Keratinocyte (primary cell): Measurements from ENCODE around the gene EBF3. TPM values are rescaled to one million over a fixed set of nuclear protein-coding genes. Genes with fewer than 3 reads are reported as not detected.

Experiments
- DNase-seq: peaks from one replicate; pipeline ENCODE4 v3.0.0-alpha.2; 2011; ENCODE audit warnings: low read depth, missing footprints, low spot score
- FAIRE-seq: peaks from 2 replicates; lab custom pipeline; 2011; peaks lifted over from hg19 to GRCh38; lab: Jason Lieb, UNC
- H2AFZ ChIP-seq: 2 replicates; pipeline ENCODE4 v1.6.0; 2012; ENCODE audit warnings: low read length, control low read depth, inconsistent platforms; ENCODE audit not compliant: control insufficient read depth
- H3K27ac ChIP-seq: 2 replicates; pipeline ENCODE4 v1.5.1; 2011; ENCODE audit warnings: low read length; ENCODE audit not compliant: control insufficient read depth, insufficient read depth
- H3K27me3 ChIP-seq: 3 replicates; pipeline ENCODE4 v1.6.0; 2011; ENCODE audit warnings: low read length; ENCODE audit not compliant: control insufficient read depth, insufficient read depth; ENCODE audit errors: extremely low read depth
- H3K36me3 ChIP-seq, 2 experiments: 2 replicates in 1 of 2; 3 replicates in 1 of 2; pipeline ENCODE4 v1.5.1; 2011; ENCODE audit warnings: low read length in 2 of 2, mild to moderate bottlenecking in 1 of 2; ENCODE audit not compliant: control insufficient read depth in 2 of 2, insufficient read depth in 2 of 2; ENCODE audit errors: extremely low read depth in 1 of 2
- H3K4me1 ChIP-seq: 3 replicates; pipeline ENCODE4 v1.5.1; 2011; ENCODE audit warnings: low read length; ENCODE audit not compliant: control insufficient read depth, insufficient read depth; ENCODE audit errors: extremely low read depth
- H3K4me2 ChIP-seq: 3 replicates; pipeline ENCODE4 v1.6.0; 2011; ENCODE audit warnings: low read depth, low read length; ENCODE audit not compliant: control insufficient read depth, insufficient read depth; ENCODE audit errors: extremely low read depth
- H3K4me3 ChIP-seq, 3 experiments: fragments of 200-600 bp in 1 of 3; sonication (generic) in 1 of 3; 2 replicates in 2 of 3; 3 replicates in 1 of 3; pipeline ENCODE4 v1.5.1; 2011 to 2016; ENCODE audit warnings: low read length in 3 of 3, mild to moderate bottlenecking in 3 of 3, control low read depth in 2 of 3, inconsistent platforms in 1 of 3, low read depth in 1 of 3, mixed read lengths in 1 of 3, mixed run types in 1 of 3, moderate library complexity in 1 of 3; ENCODE audit not compliant: control insufficient read depth in 2 of 3, insufficient read depth in 2 of 3; ENCODE audit errors: extremely low read depth in 1 of 3
- H3K79me2 ChIP-seq: 2 replicates; pipeline ENCODE4 v1.6.0; 2012; ENCODE audit warnings: low read length; ENCODE audit not compliant: control insufficient read depth, insufficient read depth
- H3K9ac ChIP-seq: 3 replicates; pipeline ENCODE4 v1.6.0; 2011; ENCODE audit warnings: low read length; ENCODE audit not compliant: control insufficient read depth, insufficient read depth; ENCODE audit errors: extremely low read depth
- H3K9me1 ChIP-seq: 3 replicates; pipeline ENCODE4 v1.6.0; 2011; ENCODE audit warnings: low read length; ENCODE audit not compliant: control insufficient read depth, insufficient read depth; ENCODE audit errors: extremely low read depth
- H3K9me3 ChIP-seq: 2 replicates; pipeline ENCODE4 v1.5.1; 2012; ENCODE audit warnings: low read depth, low read length; ENCODE audit not compliant: control insufficient read depth
- H4K20me1 ChIP-seq: 3 replicates; pipeline ENCODE4 v1.6.0; 2011; ENCODE audit warnings: low read length; ENCODE audit not compliant: control insufficient read depth, insufficient read depth; ENCODE audit errors: extremely low read depth
- EZH2 ChIP-seq: IDR thresholded peaks from one replicate; pipeline ENCODE4 v1.6.1; 2012; ENCODE audit warnings: inconsistent platforms, mild to moderate bottlenecking, low read length, moderate library complexity
- dilution Hi-C: fragments of 300-500 bp; cut with MboI; formaldehyde crosslinking; loops from one replicate; pipeline ENCODE4 v1.7.0; 2020; ENCODE audit warnings: low sequenced_read_pairs; ENCODE audit not compliant: extremely low pct_ligation_motif_present
- polyA plus RNA-seq, 5 experiments: library from polyadenylated mRNA; depleted of rRNA in 3 of 5; stranded (reverse) in 3 of 5; stranded (forward) in 1 of 5; unstranded in 1 of 5; fragments of >200 nt; gene quantifications; 1 replicate in 1 of 5; 2 replicates in 3 of 5; 3 replicates in 1 of 5; pipeline versions ENCODE4 v1.2.1 to v1.2.3, GENCODE V29; 2011 to 2012; ENCODE audit warnings: missing spikeins in 2 of 5, low read depth in 1 of 5, low replicate concordance in 1 of 5
- TF ChIP-seq, protein P1 (sequence below), 3 experiments: IDR thresholded peaks in 1 of 3; conservative IDR thresholded peaks in 1 of 3; optimal IDR thresholded peaks in 1 of 3; 2 replicates in 2 of 3; 3 replicates in 1 of 3; pipeline versions ENCODE3 to v1.5.1; 2011; ENCODE audit warnings: low read length in 3 of 3, mild to moderate bottlenecking in 3 of 3, moderate library complexity in 2 of 3, control low read depth in 1 of 3, inconsistent platforms in 1 of 3; ENCODE audit not compliant: insufficient read depth in 2 of 3; ENCODE audit errors: extremely low read depth in 1 of 3

Gene EBF3
- polyA plus RNA-seq, 1 donor (not counting 4 experiments of a cell fraction or from before 2014, with no cell fraction given) = not detected

- H4K20me1 ChIP-seq = no peaks in the 10 kb centered on the region
- H3K79me2 ChIP-seq = no peaks in the 10 kb centered on the region
- peaks cover 4% of the 10 kb centered on the region for H3K4me1 ChIP-seq
- H3K36me3 ChIP-seq = no peaks in the 10 kb centered on the region
- H2AFZ ChIP-seq = no peak overlapping the region
- DNase-seq = no peak
- H3K4me3 ChIP-seq = no peak overlapping the region
- no peak overlapping the region for H3K9ac ChIP-seq
- no peak overlapping the region for H3K27ac ChIP-seq
- dilution Hi-C loops = no loop called here
- FAIRE-seq = no peak
- H3K9me3 ChIP-seq = no peaks in the 10 kb centered on the region
- no peak overlapping the region for H3K4me2 ChIP-seq
- no peak for TF ChIP-seq EZH2
- TF ChIP-seq, protein P1, sequence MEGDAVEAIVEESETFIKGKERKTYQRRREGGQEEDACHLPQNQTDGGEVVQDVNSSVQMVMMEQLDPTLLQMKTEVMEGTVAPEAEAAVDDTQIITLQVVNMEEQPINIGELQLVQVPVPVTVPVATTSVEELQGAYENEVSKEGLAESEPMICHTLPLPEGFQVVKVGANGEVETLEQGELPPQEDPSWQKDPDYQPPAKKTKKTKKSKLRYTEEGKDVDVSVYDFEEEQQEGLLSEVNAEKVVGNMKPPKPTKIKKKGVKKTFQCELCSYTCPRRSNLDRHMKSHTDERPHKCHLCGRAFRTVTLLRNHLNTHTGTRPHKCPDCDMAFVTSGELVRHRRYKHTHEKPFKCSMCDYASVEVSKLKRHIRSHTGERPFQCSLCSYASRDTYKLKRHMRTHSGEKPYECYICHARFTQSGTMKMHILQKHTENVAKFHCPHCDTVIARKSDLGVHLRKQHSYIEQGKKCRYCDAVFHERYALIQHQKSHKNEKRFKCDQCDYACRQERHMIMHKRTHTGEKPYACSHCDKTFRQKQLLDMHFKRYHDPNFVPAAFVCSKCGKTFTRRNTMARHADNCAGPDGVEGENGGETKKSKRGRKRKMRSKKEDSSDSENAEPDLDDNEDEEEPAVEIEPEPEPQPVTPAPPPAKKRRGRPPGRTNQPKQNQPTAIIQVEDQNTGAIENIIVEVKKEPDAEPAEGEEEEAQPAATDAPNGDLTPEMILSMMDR (optimal IDR thresholded peaks at IDR 0.05 in 1 of 3, IDR thresholded peaks at IDR 0.05 in 1 of 3, conservative IDR thresholded peaks at IDR 0.05 in 1 of 3; ENCODE audit: extremely low read depth in 1 of 3, insufficient read depth in 2 of 3, low read length in 3 of 3) = no peak
- peaks cover 97% of the 10 kb centered on the region for H3K27me3 ChIP-seq
- H3K9me1 ChIP-seq = no peaks in the 10 kb centered on the region
These were observed 1.9 kb upstream of the EBF3 start for GRCh38 chr10:129965959-129966358.

- Histone ChIP-seq H3K4me2 (no peak overlapping the region), H3K79me2 (no peaks in the 10 kb centered on the region), H3K9me1 (no peaks in the 10 kb centered on the region), H3K4me1 (peaks cover 4% of the 10 kb centered on the region), H3K27ac (no peak overlapping the region), H3K4me3 (no peak overlapping the region), H3K36me3 (no peaks in the 10 kb centered on the region), H3K9ac (no peak overlapping the region), H3K27me3 (peaks cover 97% of the 10 kb centered on the region), H4K20me1 (no peaks in the 10 kb centered on the region), H3K9me3 (no peaks in the 10 kb centered on the region), H2AFZ (no peak overlapping the region)
- dilution Hi-C loops = no loop called here
- FAIRE-seq (no peak), DNase-seq (no peak)
- TF ChIP-seq EZH2 = peak; percentile 36
- TF ChIP-seq, protein P1 (optimal IDR thresholded peaks at IDR 0.05 in 1 of 3, IDR thresholded peaks at IDR 0.05 in 1 of 3, conservative IDR thresholded peaks at IDR 0.05 in 1 of 3; ENCODE audit: extremely low read depth in 1 of 3, insufficient read depth in 2 of 3, low read length in 3 of 3) = no peak
These were observed 1.3 kb upstream of the EBF3 start for GRCh38 chr10:129965425-129965808.
